UCSD-AML1 (cell line): ENCODE results near the gene TGFB2.

Experiments used
- DNase-seq: peaks from one replicate; lab custom pipeline; 2025; ENCODE audit not compliant: unreplicated experiment; lab: John Stamatoyannopoulos, UW

Gene TGFB2

GRCh38 chr1:218332416-218332815 is 12.7 kb upstream of the TGFB2 start:
- DNase-seq, result no peak

DNA sequence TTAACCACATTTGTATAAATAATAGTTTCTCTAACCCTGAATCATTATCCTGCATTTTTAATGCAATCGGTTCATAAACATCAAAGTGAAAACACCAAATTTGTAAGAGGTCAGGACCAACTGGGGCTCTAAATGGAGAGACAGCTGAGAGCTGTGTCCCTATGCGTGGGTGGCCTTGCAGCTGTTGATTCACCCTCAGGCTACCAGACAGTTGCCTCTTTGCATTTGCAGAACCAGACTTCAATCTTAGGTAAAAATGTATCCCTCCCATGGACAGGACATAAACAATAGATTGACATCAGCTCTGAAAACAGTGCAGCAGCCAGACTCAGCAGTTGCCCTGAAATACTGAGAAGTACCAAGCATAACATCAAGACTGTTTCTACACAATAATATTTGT is 8.8 kb upstream of the TGFB2 start:
- no peak for DNase-seq

- no peak for DNase-seq
Observed at GRCh38 chr1:218339267-218339831, 5.8 kb upstream of the TGFB2 start.

DNA sequence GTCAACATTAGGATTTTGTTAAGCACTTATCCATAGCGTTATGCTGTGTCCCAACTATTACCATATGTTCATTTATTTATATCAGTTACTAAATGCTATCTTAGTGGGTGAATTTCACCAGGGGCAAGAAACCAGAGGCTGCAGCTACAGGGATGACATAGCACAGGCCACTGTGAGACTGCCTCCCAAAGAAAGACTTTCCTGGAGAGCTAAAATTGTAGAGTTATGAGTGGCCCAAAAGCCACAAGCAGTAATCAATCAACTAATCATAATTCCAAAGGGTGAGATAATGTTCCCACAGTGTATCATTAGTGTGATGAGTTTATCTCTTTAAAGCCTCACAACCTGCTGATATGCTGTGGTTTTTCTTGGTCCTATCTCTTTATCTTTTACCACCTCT is 3.8 kb upstream of the TGFB2 start:
- no peak for DNase-seq

DNA sequence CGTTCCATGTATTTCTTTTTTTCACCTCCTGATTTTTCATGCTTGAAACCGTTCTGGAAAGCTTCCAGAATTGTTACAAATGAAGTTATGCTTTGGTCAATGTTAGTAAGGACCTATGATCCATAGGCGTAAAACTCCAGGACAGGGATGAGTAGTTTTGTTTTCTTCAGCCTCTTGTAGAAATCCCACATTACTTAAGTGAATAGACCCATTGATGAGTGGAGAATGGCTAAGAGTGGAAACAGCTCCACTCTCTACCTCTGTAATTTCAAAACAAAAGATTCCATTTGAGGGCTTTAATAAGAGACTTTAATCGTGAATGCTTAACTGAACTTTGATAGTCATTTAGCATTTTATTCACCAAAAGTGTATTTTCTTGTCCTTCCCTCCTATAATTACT is 3.0 kb upstream of the TGFB2 start:
- DNase-seq, result no peak

- peak; percentile 27 for DNase-seq
Observed at GRCh38 chr1:218345673-218346390, 696 bp downstream of the TGFB2 start.

DNA sequence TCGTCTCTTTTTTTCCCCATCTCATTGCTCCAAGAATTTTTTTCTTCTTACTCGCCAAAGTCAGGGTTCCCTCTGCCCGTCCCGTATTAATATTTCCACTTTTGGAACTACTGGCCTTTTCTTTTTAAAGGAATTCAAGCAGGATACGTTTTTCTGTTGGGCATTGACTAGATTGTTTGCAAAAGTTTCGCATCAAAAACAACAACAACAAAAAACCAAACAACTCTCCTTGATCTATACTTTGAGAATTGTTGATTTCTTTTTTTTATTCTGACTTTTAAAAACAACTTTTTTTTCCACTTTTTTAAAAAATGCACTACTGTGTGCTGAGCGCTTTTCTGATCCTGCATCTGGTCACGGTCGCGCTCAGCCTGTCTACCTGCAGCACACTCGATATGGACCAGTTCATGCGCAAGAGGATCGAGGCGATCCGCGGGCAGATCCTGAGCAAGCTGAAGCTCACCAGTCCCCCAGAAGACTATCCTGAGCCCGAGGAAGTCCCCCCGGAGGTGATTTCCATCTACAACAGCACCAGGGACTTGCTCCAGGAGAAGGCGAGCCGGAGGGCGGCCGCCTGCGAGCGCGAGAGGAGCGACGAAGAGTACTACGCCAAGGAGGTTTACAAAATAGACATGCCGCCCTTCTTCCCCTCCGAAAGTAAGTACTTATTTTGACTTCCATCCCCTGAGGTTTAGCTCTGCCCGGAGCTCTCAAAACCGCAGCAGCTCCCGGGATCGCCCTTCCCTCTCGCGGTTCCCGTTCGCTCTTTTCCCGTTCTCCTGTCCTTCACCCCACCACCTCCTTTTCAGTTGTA is 1.5 kb downstream of the TGFB2 start:
- no peak for DNase-seq

DNA sequence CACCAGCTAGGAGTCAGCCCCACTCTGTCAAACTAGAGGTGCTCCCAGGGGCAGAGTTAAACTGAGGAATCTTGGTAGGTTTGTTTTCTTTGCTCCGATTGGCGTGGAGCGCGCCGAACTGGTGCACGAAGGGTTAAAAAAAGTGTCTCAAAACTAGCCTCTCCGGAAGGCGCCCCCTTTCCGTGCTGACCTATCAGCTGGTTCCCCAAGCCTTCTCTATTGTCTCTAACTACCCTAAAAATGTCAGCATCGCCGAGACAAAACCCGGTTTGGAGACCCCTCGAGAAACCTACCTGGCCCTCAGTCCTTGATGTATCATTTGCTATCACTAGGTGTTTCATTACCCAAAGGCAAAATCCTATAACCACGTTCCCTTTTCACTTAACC is 2.2 kb downstream of the TGFB2 start:
- no peak for DNase-seq

DNA sequence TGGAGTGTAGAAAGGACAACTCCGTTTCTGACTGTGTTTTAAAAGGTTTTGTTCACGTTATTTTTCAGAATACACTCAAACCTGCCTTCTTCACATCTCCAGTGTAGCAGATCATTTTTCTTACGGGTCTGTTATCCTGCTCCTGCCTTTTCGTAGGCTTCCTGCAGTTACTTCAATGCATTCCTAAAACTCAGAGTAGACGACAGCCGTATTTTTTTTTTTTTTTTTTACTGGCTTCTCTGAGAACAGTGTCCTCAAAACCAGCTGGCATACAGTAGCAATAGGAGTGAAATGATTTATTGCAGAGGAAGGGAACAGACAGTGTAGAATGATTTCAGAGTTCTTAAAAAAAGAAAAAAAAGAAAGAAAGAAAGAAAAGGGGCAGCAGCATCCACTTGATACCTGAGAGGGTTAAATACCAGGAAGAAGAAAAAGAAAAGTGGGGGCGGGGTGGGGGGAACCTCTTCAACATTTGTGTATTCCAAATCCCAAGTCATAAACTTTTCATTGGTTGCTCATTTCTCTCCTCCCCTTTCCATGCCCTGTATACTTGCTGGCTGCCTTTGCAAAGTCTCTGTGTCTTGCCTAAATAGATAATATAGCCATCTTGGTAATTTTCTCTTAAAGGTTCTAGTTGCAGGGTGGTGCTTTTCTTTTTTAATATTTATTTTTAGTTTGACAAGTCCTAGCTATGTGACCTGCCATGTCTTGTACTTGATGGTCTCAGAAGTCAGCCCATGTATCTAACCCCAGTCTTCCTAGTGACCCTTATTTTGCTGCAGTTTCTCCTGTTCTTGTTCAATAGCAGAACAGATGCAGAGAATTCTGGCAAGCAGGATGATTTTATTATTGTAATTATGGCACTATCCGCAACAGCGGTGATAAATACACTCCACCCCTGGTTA is 2.8 kb downstream of the TGFB2 start:
- no peak for DNase-seq

DNA sequence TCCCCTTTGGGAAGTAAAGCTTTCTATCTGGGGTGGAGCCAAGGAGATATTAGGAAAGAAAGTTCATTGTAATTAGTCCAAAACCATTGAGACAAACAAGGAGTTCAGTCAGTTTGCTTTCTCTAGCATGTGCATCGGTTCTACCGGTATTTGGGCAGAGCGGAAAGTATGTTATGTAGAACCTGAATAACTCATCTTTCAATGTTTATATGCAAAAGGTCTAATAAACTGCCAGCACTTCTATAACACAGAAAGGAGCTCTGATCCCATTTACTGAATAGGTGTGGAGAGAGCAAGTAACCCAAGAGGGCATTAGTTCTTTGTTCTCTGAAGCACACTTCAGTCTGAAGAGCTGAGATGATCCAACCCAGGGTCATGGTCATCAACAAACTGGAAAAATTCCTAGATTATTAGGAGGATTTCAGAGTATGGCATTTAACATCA is 3.5 kb downstream of the TGFB2 start:
- DNase-seq, result no peak

DNA sequence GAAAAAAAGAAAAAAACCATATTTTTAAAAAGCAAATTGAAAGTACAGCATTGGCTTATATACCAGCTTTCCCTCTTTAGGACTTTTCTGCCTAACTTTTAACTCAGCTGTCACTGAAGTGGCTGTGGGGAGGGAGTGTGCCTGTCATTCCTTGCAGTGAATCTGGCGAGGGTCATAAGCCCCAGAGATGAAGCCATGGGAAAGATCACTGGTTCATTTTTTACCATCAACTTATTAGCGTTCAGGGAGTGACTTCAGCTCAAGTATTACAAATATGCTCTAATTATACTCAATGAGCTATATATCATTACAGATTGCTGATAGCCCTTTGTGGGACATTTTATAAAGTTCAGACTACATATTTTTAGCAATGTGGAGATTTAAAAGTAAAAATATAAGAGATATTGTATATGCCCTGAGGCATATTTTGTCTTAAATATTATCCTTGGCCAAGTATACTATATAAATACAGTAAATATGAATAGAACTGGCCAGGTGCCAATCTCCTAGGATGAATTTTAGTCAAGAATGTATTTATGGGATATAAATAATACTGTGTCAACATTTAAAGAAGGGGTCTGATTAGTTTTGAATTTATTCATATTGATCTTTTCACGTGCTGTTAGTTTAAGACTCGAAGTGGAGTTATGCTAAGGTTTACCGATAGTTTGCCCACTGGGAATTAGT is 4.4 kb downstream of the TGFB2 start:
- no peak for DNase-seq

DNA sequence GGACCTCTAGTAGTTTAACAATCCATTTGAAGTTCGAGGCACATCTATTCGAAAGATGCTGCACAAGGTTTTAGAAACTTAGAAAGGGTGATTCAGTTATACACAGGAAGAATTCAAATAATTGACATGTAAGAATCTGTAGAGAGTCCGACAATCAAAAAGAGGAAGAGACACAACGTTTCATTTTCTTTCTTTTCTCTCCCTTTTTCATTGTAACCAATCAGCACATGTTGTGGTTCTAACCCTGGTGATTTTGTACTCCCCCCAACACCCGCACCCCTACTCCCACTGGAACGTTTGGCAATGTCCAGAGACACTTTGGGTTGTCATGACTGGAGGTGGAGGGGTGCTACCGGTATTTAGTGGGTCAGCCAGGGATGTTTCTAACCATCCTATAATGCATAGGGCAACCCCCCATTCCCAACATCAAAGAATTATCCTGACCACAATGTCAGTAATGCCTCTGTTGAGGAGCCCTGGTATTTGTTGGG is 4.9 kb downstream of the TGFB2 start:
- no peak for DNase-seq

GRCh38 chr1:218350801-218351266 is 5.7 kb downstream of the TGFB2 start:
- DNase-seq, result no peak

DNA sequence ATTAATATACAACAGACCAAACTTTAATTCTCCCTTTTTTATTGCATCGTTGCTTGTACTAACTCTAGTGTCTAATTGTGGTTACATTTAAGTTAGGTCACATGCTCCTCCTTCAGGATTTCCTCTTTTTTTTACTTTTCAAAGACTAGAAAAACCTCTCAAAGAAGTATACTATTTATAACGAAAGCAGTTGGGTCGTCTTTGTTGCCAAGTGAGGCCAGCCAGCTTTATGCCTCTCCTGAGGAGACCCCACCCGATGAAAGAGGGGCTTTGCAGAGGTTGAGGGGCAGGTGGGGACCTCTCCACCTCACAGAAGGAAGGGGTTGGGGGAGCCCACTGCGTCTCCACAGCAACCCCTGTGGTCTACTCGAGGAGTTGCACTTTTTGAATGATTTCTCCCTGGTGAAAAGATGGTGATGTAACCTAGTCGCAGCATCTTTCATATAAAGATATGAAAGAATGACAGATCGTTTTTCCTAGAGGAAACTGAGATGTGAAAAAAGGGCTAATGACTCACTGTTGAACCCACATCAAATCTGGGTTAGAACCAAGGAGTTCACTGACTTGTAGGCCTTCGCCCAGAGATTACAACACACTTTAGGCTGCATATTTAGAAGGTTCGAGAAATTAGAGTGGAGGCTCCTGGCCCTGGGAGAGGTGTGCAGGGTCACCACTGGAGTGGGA is 6.4 kb downstream of the TGFB2 start:
- peak; percentile 40 for DNase-seq

GRCh38 chr1:218352075-218352438 is 6.9 kb downstream of the TGFB2 start:
- no peak for DNase-seq

- no peak for DNase-seq
Observed at GRCh38 chr1:218353656-218354055, 8.5 kb downstream of the TGFB2 start.

DNA sequence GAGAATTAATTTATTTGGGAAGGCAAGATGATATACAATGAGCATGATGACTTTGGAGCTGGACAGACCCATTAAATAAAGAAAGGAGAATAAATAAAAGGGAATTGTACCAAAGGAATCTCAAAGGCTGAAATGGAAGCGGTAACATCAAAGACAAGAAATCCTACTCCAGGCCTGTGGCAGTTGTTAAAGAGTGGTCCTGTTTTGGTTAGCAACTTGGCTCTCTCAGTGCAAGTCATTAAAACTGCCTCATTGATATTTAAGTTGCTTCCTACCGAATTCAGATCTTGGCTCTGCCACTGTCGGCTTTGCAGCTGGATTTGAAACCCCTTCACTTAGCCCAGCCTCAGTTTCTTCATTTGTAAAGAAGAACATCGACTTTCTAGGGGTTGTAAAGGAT is 10.1 kb downstream of the TGFB2 start:
- no peak for DNase-seq

DNA sequence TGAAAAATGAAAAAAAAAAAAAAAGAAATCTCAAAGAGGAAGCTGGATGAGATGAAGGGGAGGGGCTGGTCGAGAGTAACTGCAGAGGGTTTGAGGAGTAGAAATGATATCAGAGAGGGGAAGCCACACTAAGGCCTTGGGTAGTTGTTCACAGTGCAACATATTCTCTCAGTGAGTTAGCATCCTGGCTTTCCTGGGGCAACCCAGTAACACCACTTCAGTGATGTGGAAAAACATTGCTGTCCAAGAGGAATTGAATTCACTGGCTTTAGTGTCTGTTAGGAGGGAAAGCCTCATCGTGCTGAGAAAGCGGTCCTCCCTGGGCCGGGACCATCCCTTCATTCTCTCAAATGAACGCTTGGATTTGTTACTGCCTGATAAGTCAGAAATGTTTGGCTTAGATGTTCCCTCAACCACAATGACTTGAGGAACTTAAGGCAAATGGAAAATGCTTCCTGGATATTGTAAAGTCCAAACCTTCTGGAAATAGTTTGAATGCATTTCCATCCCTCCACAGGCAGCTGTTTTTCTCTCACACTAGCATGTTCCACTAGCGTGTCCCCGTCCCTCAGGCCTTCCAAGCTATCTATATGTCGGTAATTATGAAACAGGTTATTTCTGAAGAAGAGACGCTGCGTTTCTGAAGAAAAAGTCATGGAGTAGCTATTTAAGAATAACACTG is 12.2 kb downstream of the TGFB2 start:
- no peak for DNase-seq

GRCh38 chr1:218357893-218358232 is 12.7 kb downstream of the TGFB2 start:
- no peak for DNase-seq
